CD4-positive, CD25-positive, alpha-beta regulatory T cell (primary cell): ENCODE data around the gene ZDHHC17. TPM values are rescaled to one million over a fixed set of nuclear protein-coding genes. Genes with fewer than 3 reads are reported as not detected.

ENCODE experiments used
- ATAC-seq, 2 donors: fragments of 150-1000 bp; cut with Tn5 transposase; one replicate each; pipeline ENCODE4 v1.10.0; 2021; ENCODE audit warnings: low read depth in 2 of 2, moderate number of reproducible peaks in 2 of 2, moderate library complexity in 1 of 2
- DNase-seq, 3 donors: peaks; one replicate each; pipeline versions ENCODE4 v3.0.0 to v3.0.0-alpha.2; 2012 to 2022; ENCODE audit warnings: mixed read lengths in 1 of 3
- H3K27ac ChIP-seq: one replicate; pipeline ENCODE4 v1.7.0; 2013; ENCODE audit warnings: mild to moderate bottlenecking, low read length; ENCODE audit not compliant: insufficient read depth, poor library complexity, severe bottlenecking
- H3K27me3 ChIP-seq: one replicate; pipeline ENCODE4 v1.7.0; 2013; ENCODE audit warnings: low read length; ENCODE audit not compliant: control insufficient read depth, insufficient read depth
- H3K36me3 ChIP-seq: one replicate; pipeline ENCODE4 v1.7.0; 2013; ENCODE audit warnings: mild to moderate bottlenecking, low read length, moderate library complexity; ENCODE audit not compliant: control insufficient read depth, insufficient read depth
- H3K4me1 ChIP-seq: 2 replicates; pipeline ENCODE4 v1.7.0; 2013; ENCODE audit warnings: mild to moderate bottlenecking, low read length; ENCODE audit not compliant: insufficient read depth, control insufficient read depth, poor library complexity, severe bottlenecking
- H3K4me3 ChIP-seq: one replicate; pipeline ENCODE4 v1.7.0; 2013; ENCODE audit warnings: low read depth, mild to moderate bottlenecking, low read length, moderate library complexity
- H3K9me3 ChIP-seq, 2 experiments: 1 replicate in 1 of 2; 2 replicates in 1 of 2; pipeline ENCODE4 v1.7.0; 2013; ENCODE audit warnings: low read length in 2 of 2, mild to moderate bottlenecking in 1 of 2, moderate library complexity in 1 of 2; ENCODE audit not compliant: control insufficient read depth in 2 of 2
- H3K27ac Mint-ChIP-seq, 3 donors: one replicate each; pipeline ENCODE4 v1.8.0; 2020 to 2022; ENCODE audit warnings: mild to moderate bottlenecking in 3 of 3, mixed read lengths in 3 of 3, moderate library complexity in 2 of 3
- H3K27me3 Mint-ChIP-seq: one replicate; pipeline ENCODE4 v1.8.0; 2022; ENCODE audit warnings: mild to moderate bottlenecking, mixed read lengths
- H3K36me3 Mint-ChIP-seq: one replicate; pipeline ENCODE4 v1.8.0; 2020; ENCODE audit warnings: mixed read lengths
- H3K4me1 Mint-ChIP-seq, 4 donors: one replicate each; pipeline ENCODE4 v1.8.0; 2020 to 2022; ENCODE audit warnings: mixed read lengths in 4 of 4, mild to moderate bottlenecking in 1 of 4
- H3K4me3 Mint-ChIP-seq, 4 donors: one replicate each; pipeline ENCODE4 v1.8.0; 2020 to 2022; ENCODE audit warnings: mild to moderate bottlenecking in 4 of 4, mixed read lengths in 4 of 4, moderate library complexity in 3 of 4
- H3K9me3 Mint-ChIP-seq, 7 donors: one replicate each; pipeline ENCODE4 v1.8.0; 2020 to 2022; ENCODE audit warnings: mixed read lengths in 7 of 7, mild to moderate bottlenecking in 3 of 7, moderate library complexity in 2 of 7
- polyA plus RNA-seq, 4 donors: library from polyadenylated mRNA; unstranded; fragments of 300-500 nt; fragmentation: Illumina TruSeq; gene quantifications; one replicate each; pipeline ENCODE4 v1.2.3, GENCODE V29; 2021
- total RNA-seq: library from RNA; stranded (reverse); gene quantifications from one replicate; pipeline ENCODE4 v1.2.3, GENCODE V29; 2022

Gene ZDHHC17
- total and polyA plus RNA-seq, 5 donors from 2014 or later: 9.4 to 51.2 (median 14.2) TPM

- Mint-ChIP-seq H3K4me3 (peak overlapping the region in 1 of 4 donors; percentile 34), H3K9me3 (peaks cover 0 to 6% (median 0%) of the 10 kb centered on the region in 7 donors), H3K36me3 (no peaks in the 10 kb centered on the region), H3K27me3 (peaks cover 67% of the 10 kb centered on the region), H3K27ac (peak overlapping the region in 1 of 3 donors; percentile 3), H3K4me1 (peaks cover 0 to 16% (median 11%) of the 10 kb centered on the region in 4 donors)
- no peak overlapping the region for H3K27ac ChIP-seq
- ATAC-seq: no peak
- no peaks in the 10 kb centered on the region for H3K9me3 ChIP-seq
- no peaks in the 10 kb centered on the region for H3K36me3 ChIP-seq
- DNase-seq: no peak
- peaks cover 43% of the 10 kb centered on the region for H3K27me3 ChIP-seq
- H3K4me1 ChIP-seq: peaks cover 16% of the 10 kb centered on the region
- H3K4me3 ChIP-seq: no peak overlapping the region
Measured at GRCh38 chr12:76880519-76881023, 116.7 kb downstream of the ZDHHC17 start.

DNA sequence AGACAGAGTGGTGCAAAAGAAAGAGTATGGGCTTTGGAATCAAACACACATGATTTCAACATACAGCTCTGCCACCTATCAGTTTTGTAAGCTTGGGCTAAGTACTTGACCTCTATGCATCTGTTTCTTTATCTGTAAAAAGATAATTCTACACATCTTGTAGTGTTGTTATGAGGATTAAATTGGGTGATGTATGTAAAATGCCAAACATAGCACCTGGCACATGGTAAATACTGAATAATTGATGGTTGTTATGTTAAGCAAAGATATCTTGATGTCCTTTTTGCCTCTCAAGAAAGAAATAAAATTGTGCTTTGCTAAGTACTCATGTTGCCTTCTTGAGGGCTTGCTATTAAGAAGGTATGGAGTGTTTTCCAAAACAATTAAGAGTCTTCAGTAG, 117.2 kb downstream of the ZDHHC17 start:
- peaks cover 0 to 16% (median 11%) of the 10 kb centered on the region in 4 donors for H3K4me1 Mint-ChIP-seq
- Histone ChIP-seq H3K36me3 (no peaks in the 10 kb centered on the region), H3K9me3 (no peaks in the 10 kb centered on the region), H3K27ac (no peak overlapping the region), H3K27me3 (peaks cover 43% of the 10 kb centered on the region), H3K4me1 (peaks cover 16% of the 10 kb centered on the region), H3K4me3 (no peak overlapping the region)
- peaks cover 64% of the 10 kb centered on the region for H3K27me3 Mint-ChIP-seq
- H3K36me3 Mint-ChIP-seq: no peaks in the 10 kb centered on the region
- H3K9me3 Mint-ChIP-seq: peaks cover 0 to 6% (median 0%) of the 10 kb centered on the region in 7 donors
- no peak overlapping the region for H3K4me3 Mint-ChIP-seq
- H3K27ac Mint-ChIP-seq: no peak overlapping the region
- no peak for ATAC-seq
- no peak for DNase-seq

DNA sequence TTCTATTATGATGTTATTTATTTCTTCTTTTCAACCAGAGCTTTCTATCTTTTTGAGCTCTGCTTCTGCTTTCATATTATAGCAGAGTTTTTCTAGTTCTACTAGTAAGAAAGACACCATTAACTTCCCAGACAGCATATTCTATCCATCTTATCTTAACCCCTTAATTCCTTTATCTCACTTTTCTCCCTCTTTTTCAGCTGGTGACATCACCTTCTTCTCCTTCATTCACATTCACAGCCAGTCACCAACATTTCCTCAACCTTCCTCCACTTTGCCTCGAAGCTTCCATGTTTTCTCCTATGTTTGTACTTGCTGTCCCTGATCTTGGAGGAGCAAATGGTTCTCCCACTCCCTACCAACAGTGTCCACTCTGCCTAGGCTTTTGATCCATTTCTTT, 118.5 kb downstream of the ZDHHC17 start:
- ATAC-seq: no peak
- no peaks in the 10 kb centered on the region for H3K36me3 Mint-ChIP-seq
- DNase-seq: no peak
- Histone ChIP-seq H3K27me3 (peaks cover 35% of the 10 kb centered on the region), H3K36me3 (no peaks in the 10 kb centered on the region), H3K9me3 (no peaks in the 10 kb centered on the region), H3K27ac (no peak overlapping the region), H3K4me3 (no peak overlapping the region), H3K4me1 (peaks cover 16% of the 10 kb centered on the region)
- peaks cover 0 to 16% (median 10%) of the 10 kb centered on the region in 4 donors for H3K4me1 Mint-ChIP-seq
- peaks cover 0 to 6% (median 0%) of the 10 kb centered on the region in 7 donors for H3K9me3 Mint-ChIP-seq
- H3K27me3 Mint-ChIP-seq: peaks cover 54% of the 10 kb centered on the region
- H3K4me3 Mint-ChIP-seq: no peak overlapping the region
- no peak overlapping the region for H3K27ac Mint-ChIP-seq

DNA sequence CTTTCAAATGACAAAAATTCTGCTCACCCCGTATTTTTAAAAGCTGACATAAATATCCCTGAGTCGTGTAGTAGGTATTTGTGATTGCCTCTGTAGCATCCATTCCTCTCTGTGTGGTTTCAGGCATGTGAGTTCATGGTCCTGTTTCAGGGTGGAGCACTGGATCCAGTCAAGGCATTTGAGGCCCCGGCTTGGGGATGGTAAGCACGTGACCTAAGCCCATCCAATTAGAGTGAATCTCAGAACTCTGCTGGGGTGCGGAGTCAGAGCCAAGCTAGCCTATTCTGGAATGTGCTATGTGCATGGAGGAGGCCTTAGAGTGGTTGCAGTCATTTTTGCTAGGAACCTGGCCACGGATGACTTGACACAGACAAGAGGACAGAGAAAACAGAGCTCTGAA, 119.2 kb downstream of the ZDHHC17 start:
- peaks cover 32% of the 10 kb centered on the region for H3K27me3 ChIP-seq
- peaks cover 14% of the 10 kb centered on the region for H3K4me1 ChIP-seq
- no peaks in the 10 kb centered on the region for H3K36me3 Mint-ChIP-seq
- ATAC-seq: no peak
- H3K27me3 Mint-ChIP-seq: peaks cover 46% of the 10 kb centered on the region
- peaks cover 0 to 11% (median 8%) of the 10 kb centered on the region in 4 donors for H3K4me1 Mint-ChIP-seq
- peaks cover 0 to 4% (median 0%) of the 10 kb centered on the region in 7 donors for H3K9me3 Mint-ChIP-seq
- no peak overlapping the region for H3K27ac Mint-ChIP-seq
- no peak overlapping the region for H3K4me3 Mint-ChIP-seq
- no peak for DNase-seq
- no peaks in the 10 kb centered on the region for H3K36me3 ChIP-seq
- no peak overlapping the region for H3K4me3 ChIP-seq
- no peak overlapping the region for H3K27ac ChIP-seq
- no peaks in the 10 kb centered on the region for H3K9me3 ChIP-seq

- Mint-ChIP-seq H3K4me1 (peaks cover 0 to 6% (median 6%) of the 10 kb centered on the region in 4 donors), H3K9me3 (peaks cover 0 to 4% (median 0%) of the 10 kb centered on the region in 7 donors), H3K4me3 (no peak overlapping the region), H3K36me3 (no peaks in the 10 kb centered on the region), H3K27ac (no peak overlapping the region), H3K27me3 (peaks cover 44% of the 10 kb centered on the region)
- peaks cover 8% of the 10 kb centered on the region for H3K4me1 ChIP-seq
- H3K9me3 ChIP-seq: no peaks in the 10 kb centered on the region
- H3K36me3 ChIP-seq: no peaks in the 10 kb centered on the region
- no peak overlapping the region for H3K27ac ChIP-seq
- ATAC-seq: no peak
- H3K4me3 ChIP-seq: no peak overlapping the region
- DNase-seq: no peak
- peaks cover 33% of the 10 kb centered on the region for H3K27me3 ChIP-seq
Measured at GRCh38 chr12:76883811-76884210, 119.9 kb downstream of the ZDHHC17 start.

GRCh38 chr12:76888775-76889174, 124.9 kb downstream of the ZDHHC17 start:
- peaks cover 6% of the 10 kb centered on the region for H3K27me3 ChIP-seq
- ATAC-seq (no peak), DNase-seq (no peak)
- H3K27ac ChIP-seq: no peak overlapping the region
- H3K9me3 ChIP-seq: no peaks in the 10 kb centered on the region
- H3K27me3 Mint-ChIP-seq: peaks cover 27% of the 10 kb centered on the region
- no peaks in the 10 kb centered on the region for H3K36me3 ChIP-seq
- H3K36me3 Mint-ChIP-seq: no peaks in the 10 kb centered on the region
- no peak overlapping the region for H3K4me3 ChIP-seq
- H3K27ac Mint-ChIP-seq: no peak overlapping the region
- no peak overlapping the region for H3K4me3 Mint-ChIP-seq
- no peaks in the 10 kb centered on the region for H3K4me1 ChIP-seq
- H3K4me1 Mint-ChIP-seq: no peaks in the 10 kb centered on the region
- H3K9me3 Mint-ChIP-seq: peaks cover 0 to 2% (median 0%) of the 10 kb centered on the region in 7 donors

GRCh38 chr12:76890151-76891143, 126.5 kb downstream of the ZDHHC17 start:
- ATAC-seq: no peak
- Histone ChIP-seq H3K9me3 (no peaks in the 10 kb centered on the region), H3K27me3 (peaks cover 6% of the 10 kb centered on the region), H3K27ac (no peak overlapping the region), H3K36me3 (no peaks in the 10 kb centered on the region), H3K4me1 (no peaks in the 10 kb centered on the region), H3K4me3 (no peak overlapping the region)
- Mint-ChIP-seq H3K27ac (no peak overlapping the region), H3K9me3 (peaks cover 0 to 5% (median 0%) of the 10 kb centered on the region in 7 donors), H3K27me3 (peaks cover 24% of the 10 kb centered on the region), H3K4me1 (no peaks in the 10 kb centered on the region), H3K4me3 (no peak overlapping the region), H3K36me3 (no peaks in the 10 kb centered on the region)
- DNase-seq: peak in 1 of 3 donors; percentile 4
